Medulla oblongata (tissue), 1 donor: ENCODE data around the gene SDCCAG8.

ENCODE experiments used
- DNase-seq: peaks from one replicate; pipeline ENCODE4 v3.0.0-alpha.2; 2015; ENCODE audit errors: extremely low spot score

SDCCAG8 gene

DNA sequence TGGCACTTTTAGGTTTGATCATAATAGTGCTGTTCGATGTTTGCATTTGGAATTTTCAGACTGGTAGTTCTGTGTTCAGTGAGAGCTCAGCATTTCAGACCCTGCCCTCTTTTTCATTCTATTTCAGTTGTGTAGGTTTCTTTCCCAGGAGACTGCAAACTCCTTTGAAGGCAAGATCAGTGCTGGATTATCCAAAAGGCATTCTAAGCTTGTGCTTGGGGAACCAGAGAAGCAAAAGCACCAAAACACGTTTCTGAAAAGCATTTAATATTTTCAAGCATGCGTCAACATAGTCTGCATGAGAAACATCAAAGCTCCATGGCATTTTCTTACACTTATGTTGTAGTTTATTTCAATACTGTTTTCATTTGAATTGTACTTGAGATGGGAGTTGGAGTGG, 292.1 kb downstream of the SDCCAG8 start:
- DNase-seq: no peak

DNA sequence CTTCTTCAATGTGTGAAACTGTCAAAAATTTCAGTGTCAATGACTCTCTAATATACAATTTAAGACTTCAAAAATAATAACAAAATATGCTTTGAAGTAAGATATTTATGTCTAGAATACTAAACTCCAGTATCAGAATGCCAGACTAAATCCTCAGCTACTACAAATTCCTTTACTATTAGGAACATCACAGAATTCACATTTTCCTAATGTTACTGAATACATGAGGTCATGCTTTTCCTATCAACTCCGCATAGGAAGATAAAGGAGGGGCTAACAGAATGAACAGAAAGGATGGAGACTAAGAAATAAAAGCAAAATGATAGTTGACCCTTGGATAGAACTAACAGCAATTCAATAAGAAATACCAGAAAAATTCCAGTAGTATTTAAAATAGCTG, 292.7 kb downstream of the SDCCAG8 start:
- DNase-seq: no peak

DNA sequence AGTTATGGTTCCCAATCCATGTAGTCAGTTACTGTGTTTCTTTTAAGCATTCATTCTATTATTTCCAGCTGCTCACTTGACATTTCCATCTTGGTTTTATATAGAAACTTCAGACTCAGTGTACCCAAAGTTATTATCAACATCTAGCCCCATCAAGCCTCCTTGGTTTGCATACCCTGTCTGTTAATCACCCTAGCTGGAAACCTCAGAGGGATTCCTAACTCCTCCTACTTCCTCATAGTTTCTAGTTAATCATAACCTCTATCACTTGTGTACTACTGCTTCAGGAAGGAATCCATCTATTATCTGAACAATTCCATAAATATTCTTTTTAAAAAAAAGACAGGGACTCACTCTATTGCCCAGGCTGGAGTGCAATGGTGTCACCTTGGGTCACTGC, 293.3 kb downstream of the SDCCAG8 start:
- no peak for DNase-seq
